A549 (cell line): ENCODE measurements around the gene ZNF804B. TPM values are rescaled to one million over a fixed set of nuclear protein-coding genes. Genes with fewer than 3 reads are reported as not detected.

ENCODE experiments used
- ATAC-seq, 2 experiments: fragments of 200-7000 bp in 1 of 2; fragments of >200 bp in 1 of 2; cut with Nextera tagmentation in 1 of 2; cut with Tn5 transposase in 1 of 2; 3 replicates each; pipeline versions ENCODE4 v1.8.0 to v1.9.1; 2018 to 2020; ENCODE audit warnings: mild to moderate bottlenecking in 1 of 2, moderate library complexity in 1 of 2
- CTCF ChIA-PET: fragments of 300-600 bp; sonication (Branson Sonifier 250); formaldehyde crosslinking; extraction: SDS; loops from one replicate; lab custom pipeline; 2021; ENCODE audit warnings: antibody characterized with exemption, inconsistent platforms; lab: Yijun Ruan, JAX
- POLR2A ChIA-PET: fragments of 350-600 bp; formaldehyde crosslinking; extraction: SDS; loops from one replicate; lab custom pipeline; 2021; ENCODE audit warnings: antibody characterized with exemption, inconsistent platforms; lab: Yijun Ruan, JAX
- DNase-seq, 2 experiments: peaks; one replicate each; pipeline versions ENCODE4 v3.0.0 to v3.0.0-alpha.2; 2011 to 2016; ENCODE audit warnings: low read depth in 1 of 2, low spot score in 1 of 2
- FAIRE-seq: peaks from 2 replicates; lab custom pipeline; 2011; peaks lifted over from hg19 to GRCh38; lab: Jason Lieb, UNC
- H3K27ac ChIP-seq, 2 experiments: fragments of >200 bp; sonication (Bioruptor Twin); formaldehyde crosslinking; 3 replicates each; pipeline ENCODE4 v1.5.1; 2016 to 2017
- H3K4me1 ChIP-seq: fragments of >200 bp; sonication (Bioruptor Twin); formaldehyde crosslinking; 3 replicates; pipeline ENCODE4 v1.6.1; 2016
- H3K4me2 ChIP-seq: fragments of >200 bp; sonication (Bioruptor Twin); formaldehyde crosslinking; 3 replicates; pipeline ENCODE4 v1.6.1; 2016
- H3K4me3 ChIP-seq: fragments of >200 bp; sonication (Bioruptor Twin); formaldehyde crosslinking; 3 replicates; pipeline ENCODE4 v1.5.1; 2016
- H3K9me3 ChIP-seq: fragments of >200 bp; sonication (Bioruptor Twin); formaldehyde crosslinking; 3 replicates; pipeline ENCODE4 v1.6.1; 2016
- BHLHE40 ChIP-seq: IDR thresholded peaks from 2 replicates; pipeline ENCODE4 v1.6.1; 2012; ENCODE audit warnings: low read depth, low read length, inconsistent platforms
- CBX2 ChIP-seq: fragments of 200-600 bp; sonication (generic); IDR thresholded peaks from 2 replicates; pipeline ENCODE4 v1.6.1; 2016; ENCODE audit warnings: low read depth, mild to moderate bottlenecking, borderline replicate concordance
- CBX8 ChIP-seq: fragments of 200-600 bp; sonication (generic); IDR thresholded peaks from 2 replicates; pipeline ENCODE4 v1.6.1; 2016
- CHD2 ChIP-seq: fragments of 150-350 bp; IDR thresholded peaks from 2 replicates; pipeline ENCODE4 v1.6.1; 2014; ENCODE audit warnings: low read length; ENCODE audit not compliant: partially characterized antibody
- CHD4 ChIP-seq: fragments of 200-600 bp; sonication (generic); IDR thresholded peaks from 2 replicates; pipeline ENCODE4 v1.6.1; 2016; ENCODE audit warnings: antibody characterized with exemption, mild to moderate bottlenecking, borderline replicate concordance
- E2F6 ChIP-seq: IDR thresholded peaks from 2 replicates; pipeline ENCODE4 v1.6.1; 2012; ENCODE audit warnings: low read depth, borderline replicate concordance
- ESRRA ChIP-seq: fragments of 150-350 bp; IDR thresholded peaks from 2 replicates; pipeline ENCODE4 v1.6.1; 2014; ENCODE audit warnings: mild to moderate bottlenecking, low read length, borderline replicate concordance
- FOXS1 ChIP-seq: fragments of 250-450 bp; sonication (Bioruptor Pico); IDR thresholded peaks from 2 replicates; pipeline ENCODE4 v1.5.0; 2020; ENCODE audit warnings: mild to moderate bottlenecking, moderate library complexity
- HEYL ChIP-seq: fragments of 250-450 bp; sonication (Bioruptor Pico); IDR thresholded peaks from 2 replicates; pipeline ENCODE4 v1.8.0; 2021; ENCODE audit warnings: mild to moderate bottlenecking, moderate library complexity
- HOXA7 ChIP-seq: fragments of 250-450 bp; sonication (Bioruptor Pico); IDR thresholded peaks from 2 replicates; pipeline ENCODE4 v1.5.0; 2020; ENCODE audit warnings: mild to moderate bottlenecking, moderate library complexity
- HOXB13 ChIP-seq: fragments of 250-450 bp; sonication (Bioruptor Pico); IDR thresholded peaks from 2 replicates; pipeline ENCODE4 v1.5.0; 2020; ENCODE audit warnings: low read depth, mild to moderate bottlenecking, moderate library complexity
- HOXB5 ChIP-seq: fragments of 250-450 bp; sonication (Bioruptor Pico); IDR thresholded peaks from 2 replicates; pipeline ENCODE4 v1.5.0; 2020; ENCODE audit warnings: mild to moderate bottlenecking, moderate library complexity
- KDM5A ChIP-seq: fragments of 200-600 bp; sonication (generic); IDR thresholded peaks from 2 replicates; pipeline ENCODE4 v1.6.1; 2016; ENCODE audit warnings: antibody characterized with exemption, mild to moderate bottlenecking
- MAX ChIP-seq: IDR thresholded peaks from 2 replicates; pipeline ENCODE4 v1.6.1; 2012
- MYC ChIP-seq: IDR thresholded peaks from 2 replicates; pipeline ENCODE4 v1.6.1; 2012; ENCODE audit warnings: mild to moderate bottlenecking, inconsistent platforms, low read length, improper control_type of control experiment, borderline replicate concordance
- NPAS2 ChIP-seq: fragments of 250-450 bp; sonication (Bioruptor Pico); IDR thresholded peaks from 2 replicates; pipeline ENCODE4 v1.8.0; 2022; ENCODE audit warnings: mild to moderate bottlenecking, moderate library complexity, borderline replicate concordance
- NR3C1 ChIP-seq: fragments of >200 bp; sonication (Bioruptor Twin); formaldehyde crosslinking; IDR thresholded peaks from 3 replicates; pipeline ENCODE4 v1.6.1; 2017
- POLR2AphosphoS2 ChIP-seq: conservative IDR thresholded peaks from 2 replicates; pipeline ENCODE4 v1.6.1; 2012; ENCODE audit warnings: low read length, improper control_type of control experiment, inconsistent platforms
- RAD21 ChIP-seq, 2 experiments: fragments of >200 bp in 1 of 2; sonication (Bioruptor Twin) in 1 of 2; formaldehyde crosslinking in 1 of 2; IDR thresholded peaks in 1 of 2; conservative IDR thresholded peaks in 1 of 2; 2 replicates in 1 of 2; 3 replicates in 1 of 2; pipeline ENCODE4 v1.6.1; 2012 to 2018; ENCODE audit warnings: inconsistent platforms in 1 of 2
- RCOR1 ChIP-seq: fragments of 150-350 bp; IDR thresholded peaks from 2 replicates; pipeline ENCODE4 v1.6.1; 2014; ENCODE audit warnings: antibody characterized with exemption, low read length, low read depth
- RFX5 ChIP-seq: fragments of 450-650 bp; IDR thresholded peaks from 2 replicates; pipeline ENCODE4 v1.7.1; 2014; ENCODE audit warnings: antibody characterized with exemption, mild to moderate bottlenecking, moderate library complexity
- RNF2 ChIP-seq: fragments of 200-600 bp; sonication (generic); IDR thresholded peaks from 2 replicates; pipeline ENCODE4 v1.6.1; 2016; ENCODE audit warnings: low read depth, mild to moderate bottlenecking, antibody characterized with exemption, moderate library complexity, borderline replicate concordance
- SMC3 ChIP-seq: fragments of >200 bp; sonication (Bioruptor Twin); formaldehyde crosslinking; IDR thresholded peaks from 3 replicates; pipeline ENCODE4 v1.6.1; 2018; ENCODE audit warnings: inconsistent platforms
- ZSCAN20 ChIP-seq: fragments of 250-450 bp; sonication (Bioruptor Pico); IDR thresholded peaks from 2 replicates; pipeline ENCODE4 v1.8.0; 2022; ENCODE audit warnings: mild to moderate bottlenecking, moderate library complexity
- WGBS: methylation state at CpG from one replicate; pipeline ENCODE4 v1.1.6; 2017; ENCODE audit errors: missing lambda C conversion rate; 5-methylcytosine and 5-hydroxymethylcytosine counted together
- polyA plus RNA-seq, 4 experiments: library from polyadenylated mRNA; depleted of rRNA in 3 of 4; stranded (reverse); fragments of >200 nt; fragmentation: RNase III in 1 of 4; extraction: RNeasy Plus Mini Kit Qiagen cat#74134 plus additional on column Dnase treatment in 1 of 4; gene quantifications; 2 replicates in 3 of 4; 3 replicates in 1 of 4; pipeline ENCODE4 v1.2.3, GENCODE V29; 2011 to 2017
- TF ChIP-seq, protein P1 (sequence below): fragments of >200 bp; sonication (Bioruptor Twin); formaldehyde crosslinking; IDR thresholded peaks from 3 replicates; pipeline ENCODE4 v1.5.1; 2016

Gene ZNF804B
- polyA plus RNA-seq, 2 of the 4 experiments (the other 2 are of a cell fraction): not detected

DNA sequence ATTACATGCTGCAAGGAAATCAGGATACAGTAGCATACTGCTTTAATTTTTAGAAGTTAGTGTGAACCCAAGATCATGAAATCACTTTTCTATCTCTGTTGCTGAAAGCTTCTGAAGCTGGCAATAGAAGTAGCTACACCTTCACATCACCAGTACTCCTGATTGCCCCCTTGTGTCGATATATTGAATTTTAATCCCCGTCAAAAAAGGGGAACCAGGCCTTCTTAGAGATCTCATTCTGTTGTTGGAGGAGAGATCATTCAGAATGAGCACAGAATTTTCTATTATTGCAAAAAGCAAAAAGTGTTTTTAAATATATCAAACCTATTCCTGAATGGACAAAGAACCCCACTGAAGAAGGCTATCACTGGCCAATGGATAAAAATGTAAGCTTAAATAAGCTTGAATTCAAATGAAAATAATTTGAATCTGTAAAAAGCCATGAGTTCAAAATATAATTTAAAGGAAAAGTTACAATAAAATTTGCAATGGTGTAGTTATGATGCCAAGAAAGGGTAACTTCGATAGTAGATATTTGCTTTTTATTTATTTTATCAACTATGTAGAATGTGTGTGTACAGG lies 75.7 kb downstream of the ZNF804B start:
- TF ChIP-seq FOXS1 (CRISPR knock-in tag) (no peak), CBX2 (no peak), RAD21 (conservative IDR thresholded peaks at IDR 0.05 in 1 of 2, IDR thresholded peaks at IDR 0.05 in 1 of 2) (peak in 1 of 2 experiments; percentile 40; a peak in 2 of 5 replicates), SMC3 (peak; percentile 39; the same call in 2 of the 3 replicates), BHLHE40 (no peak), HOXB13 (no peak), HOXA7 (CRISPR knock-in tag) (no peak), POLR2AphosphoS2 (no peak)
- TF ChIP-seq, protein P1, sequence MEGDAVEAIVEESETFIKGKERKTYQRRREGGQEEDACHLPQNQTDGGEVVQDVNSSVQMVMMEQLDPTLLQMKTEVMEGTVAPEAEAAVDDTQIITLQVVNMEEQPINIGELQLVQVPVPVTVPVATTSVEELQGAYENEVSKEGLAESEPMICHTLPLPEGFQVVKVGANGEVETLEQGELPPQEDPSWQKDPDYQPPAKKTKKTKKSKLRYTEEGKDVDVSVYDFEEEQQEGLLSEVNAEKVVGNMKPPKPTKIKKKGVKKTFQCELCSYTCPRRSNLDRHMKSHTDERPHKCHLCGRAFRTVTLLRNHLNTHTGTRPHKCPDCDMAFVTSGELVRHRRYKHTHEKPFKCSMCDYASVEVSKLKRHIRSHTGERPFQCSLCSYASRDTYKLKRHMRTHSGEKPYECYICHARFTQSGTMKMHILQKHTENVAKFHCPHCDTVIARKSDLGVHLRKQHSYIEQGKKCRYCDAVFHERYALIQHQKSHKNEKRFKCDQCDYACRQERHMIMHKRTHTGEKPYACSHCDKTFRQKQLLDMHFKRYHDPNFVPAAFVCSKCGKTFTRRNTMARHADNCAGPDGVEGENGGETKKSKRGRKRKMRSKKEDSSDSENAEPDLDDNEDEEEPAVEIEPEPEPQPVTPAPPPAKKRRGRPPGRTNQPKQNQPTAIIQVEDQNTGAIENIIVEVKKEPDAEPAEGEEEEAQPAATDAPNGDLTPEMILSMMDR: peak; percentile 34
- H3K4me2 ChIP-seq: no peak overlapping the region
- ChIA-PET POLR2A (no interaction called here), CTCF (interaction anchor here (1.3 to 1.6 kb wide), 4 partner anchors 288 to 594 kb away, joined by 5 to 6 read pairs (median 5); no protein-coding TSS in a partner anchor)
- WGBS: 0% methylated on average over 3 of the region's 3 CpGs
- H3K4me3 ChIP-seq: no peak overlapping the region
- peak in 1 of 2 experiments; percentile 37 for DNase-seq
- H3K9me3 ChIP-seq: no peaks in the 10 kb centered on the region
- no peak overlapping the region for H3K27ac ChIP-seq
- peak; percentile 50 to 54; a peak in 3 of 6 replicates for ATAC-seq
- no peaks in the 10 kb centered on the region for H3K4me1 ChIP-seq
- no peak for FAIRE-seq

DNA sequence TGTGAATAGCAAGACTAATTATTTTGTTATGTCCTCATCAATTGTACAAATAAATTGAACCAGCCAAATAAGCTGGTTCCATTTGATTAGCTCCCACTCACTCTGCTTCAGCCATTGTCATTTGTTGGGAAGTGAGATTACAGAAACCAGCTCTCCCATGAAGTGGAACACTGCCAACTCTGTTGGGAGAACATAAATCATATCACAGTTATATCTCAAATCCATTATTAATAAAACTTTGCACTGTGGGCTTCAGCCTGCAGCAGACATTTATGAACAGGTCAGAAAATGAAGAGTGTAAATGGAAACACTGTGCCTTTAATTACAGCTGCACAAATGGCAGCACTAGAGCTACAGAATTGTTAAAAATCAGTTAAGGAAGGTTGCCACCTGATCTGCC lies 82.7 kb downstream of the ZNF804B start:
- ATAC-seq: no peak
- no peak overlapping the region for H3K4me2 ChIP-seq
- no peak for FAIRE-seq
- CTCF ChIA-PET: interaction anchor here (0.9 kb wide), 1 partner anchor 12 kb away, joined by 3 read pairs; no protein-coding TSS in a partner anchor
- no peak overlapping the region for H3K4me3 ChIP-seq
- H3K9me3 ChIP-seq: no peaks in the 10 kb centered on the region
- no peak for DNase-seq
- no peaks in the 10 kb centered on the region for H3K4me1 ChIP-seq
- TF ChIP-seq CHD4 (no peak), ZSCAN20 (CRISPR knock-in tag) (no peak), NPAS2 (CRISPR knock-in tag) (no peak), CHD2 (no peak), HOXA7 (CRISPR knock-in tag) (no peak), RFX5 (no peak), RCOR1 (no peak), RNF2 (no peak), CBX8 (no peak)
- POLR2A ChIA-PET: no interaction called here
- H3K27ac ChIP-seq: no peak overlapping the region

- no peak for ATAC-seq
- Histone ChIP-seq H3K9me3 (no peaks in the 10 kb centered on the region), H3K4me3 (no peak overlapping the region), H3K4me1 (no peaks in the 10 kb centered on the region), H3K4me2 (no peak overlapping the region), H3K27ac (no peak overlapping the region)
- FAIRE-seq: no peak
- 79% methylated on average over 12 of the region's 12 CpGs for WGBS
- POLR2A ChIA-PET: no interaction called here
- CTCF ChIA-PET: no interaction called here
- no peak for DNase-seq
- no peak for TF ChIP-seq HEYL (CRISPR knock-in tag)
- no peak for TF ChIP-seq E2F6
- no peak for TF ChIP-seq POLR2AphosphoS2
- no peak for TF ChIP-seq NR3C1
- no peak for TF ChIP-seq MYC
- no peak for TF ChIP-seq RCOR1
- TF ChIP-seq FOXS1 (CRISPR knock-in tag): no peak
- TF ChIP-seq, protein P1: no peak
- TF ChIP-seq HOXB5 (CRISPR knock-in tag): no peak
- no peak for TF ChIP-seq KDM5A
- TF ChIP-seq MAX: no peak
- TF ChIP-seq ESRRA: no peak
Observed at GRCh38 chr7:88845091-88845490, 85.6 kb downstream of the ZNF804B start.
